HTR-8/SVneo (cell line): ENCODE results near the gene AP4E1.

ENCODE experiments used
- DNase-seq: peaks from one replicate; pipeline ENCODE4 v3.0.0; 2011; ENCODE audit warnings: low spot score, mixed read lengths; ENCODE audit not compliant: insufficient read length
- FAIRE-seq: peaks from 2 replicates; lab custom pipeline; 2011; peaks lifted over from hg19 to GRCh38; lab: Jason Lieb, UNC

Gene AP4E1

DNA sequence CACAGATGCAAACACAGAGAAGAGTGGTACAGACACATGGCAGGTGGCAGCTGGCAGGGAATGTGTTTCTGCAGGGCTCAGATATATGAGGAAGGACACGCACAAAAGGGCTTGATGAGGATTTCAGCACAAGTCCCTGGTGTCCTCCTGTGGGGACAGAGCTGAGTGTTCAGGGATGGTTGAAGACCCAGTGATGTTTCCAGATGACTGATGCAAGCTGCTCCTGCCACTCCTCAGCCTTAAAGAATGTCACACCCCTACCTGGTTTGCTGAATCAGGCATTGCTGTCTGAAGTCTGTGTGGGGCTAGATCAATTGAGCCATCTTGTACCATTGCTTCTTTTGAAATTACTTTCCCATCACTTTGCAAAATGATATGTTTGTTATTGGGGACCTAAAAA lies 146.1 kb downstream of the AP4E1 start:
- FAIRE-seq (no peak), DNase-seq (no peak)
